Vagina (tissue), 2 donors: Measurements from ENCODE around the gene ITM2C. TPM values are rescaled to one million over a fixed set of nuclear protein-coding genes. Genes with fewer than 3 reads are reported as not detected.

ENCODE experiments used
- DNase-seq, 2 donors: peaks; one replicate each; pipeline ENCODE4 v3.0.0-alpha.2; 2017; ENCODE audit errors: extremely low spot score in 2 of 2
- H3K27ac ChIP-seq: fragments of 200-600 bp; sonication (generic); one replicate; pipeline ENCODE4 v1.5.1; 2019
- H3K27me3 ChIP-seq: fragments of 200-600 bp; sonication (generic); one replicate; pipeline ENCODE4 v1.5.1; 2019
- H3K36me3 ChIP-seq, 2 donors: fragments of 200-600 bp; sonication (generic); one replicate each; pipeline ENCODE4 v1.5.1; 2017 to 2019
- H3K4me1 ChIP-seq: fragments of 200-600 bp; sonication (generic); one replicate; pipeline ENCODE4 v1.5.1; 2019
- H3K4me3 ChIP-seq, 2 donors: fragments of 200-600 bp; sonication (generic); 1 replicate in 1 of 2; 2 replicates in 1 of 2; pipeline ENCODE4 v1.5.1; 2016 to 2019
- H3K9me3 ChIP-seq: fragments of 200-600 bp; sonication (generic); one replicate; pipeline ENCODE4 v1.5.1; 2019
- POLR2A ChIP-seq, 2 donors: fragments of 450-650 bp; IDR thresholded peaks; one replicate each; pipeline ENCODE4 v1.6.1; 2017; ENCODE audit warnings: antibody characterized with exemption in 2 of 2, mild to moderate bottlenecking in 2 of 2, moderate library complexity in 2 of 2
- POLR2AphosphoS5 ChIP-seq, 2 donors: sonication (generic); formaldehyde crosslinking; IDR thresholded peaks; one replicate each; pipeline ENCODE4 v1.9.0; 2017; ENCODE audit warnings: antibody characterized with exemption in 2 of 2, mild to moderate bottlenecking in 2 of 2, low read depth in 1 of 2; ENCODE audit not compliant: insufficient read depth in 1 of 2
- intact Hi-C: fragments of 100-400 bp; cut with DNase I; formaldehyde crosslinking; loops from one replicate; pipeline ENCODE4 v1.15.1; 2023
- total RNA-seq: library from RNA; depleted of rRNA; stranded (reverse); fragments of >200 nt; gene quantifications from one replicate; pipeline ENCODE4 v1.2.3, GENCODE V29; 2016
- TF ChIP-seq, protein P1 (sequence below), 3 experiments: fragments of 450-650 bp in 2 of 3; fragments of 200-600 bp in 1 of 3; sonication (generic) in 1 of 3; IDR thresholded peaks; one replicate each; pipeline ENCODE4 v1.5.1; 2017 to 2019; ENCODE audit warnings: antibody characterized with exemption in 3 of 3, mild to moderate bottlenecking in 2 of 3, moderate library complexity in 2 of 3

The ITM2C gene
- total RNA-seq, 1 donor from 2014 or later, result 86.2 TPM

DNA sequence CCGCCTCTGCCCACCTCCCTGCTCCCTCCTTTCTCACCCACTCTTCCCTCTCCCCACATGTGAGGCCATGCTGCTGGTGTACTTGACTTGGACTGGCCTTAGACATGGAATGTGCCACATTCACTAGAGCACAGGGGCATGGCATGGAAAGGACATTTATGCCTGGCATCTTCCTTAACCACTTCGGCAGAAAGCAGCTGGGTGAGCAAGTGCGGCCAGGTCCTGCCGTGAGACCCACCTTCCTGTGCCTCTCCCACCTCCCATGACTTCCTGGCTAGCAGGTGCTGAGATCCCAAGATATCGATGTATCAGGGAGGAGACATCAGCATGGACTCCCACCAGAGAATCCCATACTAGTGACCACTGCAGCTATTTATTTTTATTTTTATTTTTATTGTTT lies 47.3 kb downstream of the ITM2C start:
- DNase-seq, result no peak
- H3K4me3 ChIP-seq, result no peak overlapping the region

DNA sequence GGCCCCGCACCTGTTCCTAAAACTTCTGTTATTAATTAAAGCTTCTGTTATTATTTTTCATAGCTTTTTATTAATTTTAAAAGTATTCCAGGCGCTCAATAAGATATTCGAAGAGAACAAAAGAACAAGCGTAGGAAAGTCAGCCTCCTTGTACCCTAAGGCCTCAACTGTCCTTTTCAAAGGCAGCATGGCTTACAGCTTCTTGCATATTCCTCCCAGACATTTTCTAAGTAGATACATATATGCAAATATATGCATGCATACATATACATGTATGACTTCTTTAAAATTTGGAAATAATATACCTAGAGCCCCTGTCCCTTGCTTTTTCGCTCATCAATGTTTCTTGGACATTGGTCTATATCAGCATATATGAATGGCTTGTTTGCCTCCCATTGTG lies 48.0 kb downstream of the ITM2C start:
- DNase-seq, result no peak
- TF ChIP-seq, protein P1, sequence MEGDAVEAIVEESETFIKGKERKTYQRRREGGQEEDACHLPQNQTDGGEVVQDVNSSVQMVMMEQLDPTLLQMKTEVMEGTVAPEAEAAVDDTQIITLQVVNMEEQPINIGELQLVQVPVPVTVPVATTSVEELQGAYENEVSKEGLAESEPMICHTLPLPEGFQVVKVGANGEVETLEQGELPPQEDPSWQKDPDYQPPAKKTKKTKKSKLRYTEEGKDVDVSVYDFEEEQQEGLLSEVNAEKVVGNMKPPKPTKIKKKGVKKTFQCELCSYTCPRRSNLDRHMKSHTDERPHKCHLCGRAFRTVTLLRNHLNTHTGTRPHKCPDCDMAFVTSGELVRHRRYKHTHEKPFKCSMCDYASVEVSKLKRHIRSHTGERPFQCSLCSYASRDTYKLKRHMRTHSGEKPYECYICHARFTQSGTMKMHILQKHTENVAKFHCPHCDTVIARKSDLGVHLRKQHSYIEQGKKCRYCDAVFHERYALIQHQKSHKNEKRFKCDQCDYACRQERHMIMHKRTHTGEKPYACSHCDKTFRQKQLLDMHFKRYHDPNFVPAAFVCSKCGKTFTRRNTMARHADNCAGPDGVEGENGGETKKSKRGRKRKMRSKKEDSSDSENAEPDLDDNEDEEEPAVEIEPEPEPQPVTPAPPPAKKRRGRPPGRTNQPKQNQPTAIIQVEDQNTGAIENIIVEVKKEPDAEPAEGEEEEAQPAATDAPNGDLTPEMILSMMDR (IDR thresholded peaks at IDR 0.05), result no peak
- TF ChIP-seq POLR2AphosphoS5 (IDR thresholded peaks at IDR 0.05; ENCODE audit: insufficient read depth in 1 of 2, low read depth in 1 of 2), result no peak
- TF ChIP-seq POLR2A (IDR thresholded peaks at IDR 0.05), result no peak
- intact Hi-C loops, result no loop called here

More for the DNA sequence above, 47.3 kb downstream of the ITM2C start:
- no peaks in the 10 kb centered on the region for H3K27me3 ChIP-seq
- H3K9me3 ChIP-seq, result no peaks in the 10 kb centered on the region
- H3K4me1 ChIP-seq, result peaks cover 8% of the 10 kb centered on the region
- H3K27ac ChIP-seq, result no peak overlapping the region
- intact Hi-C loops, result no loop called here
- no peaks in the 10 kb centered on the region for H3K36me3 ChIP-seq
- TF ChIP-seq, protein P1 (IDR thresholded peaks at IDR 0.05), result no peak
- TF ChIP-seq POLR2A (IDR thresholded peaks at IDR 0.05) (no peak), POLR2AphosphoS5 (IDR thresholded peaks at IDR 0.05; ENCODE audit: insufficient read depth in 1 of 2, low read depth in 1 of 2) (no peak)

DNA sequence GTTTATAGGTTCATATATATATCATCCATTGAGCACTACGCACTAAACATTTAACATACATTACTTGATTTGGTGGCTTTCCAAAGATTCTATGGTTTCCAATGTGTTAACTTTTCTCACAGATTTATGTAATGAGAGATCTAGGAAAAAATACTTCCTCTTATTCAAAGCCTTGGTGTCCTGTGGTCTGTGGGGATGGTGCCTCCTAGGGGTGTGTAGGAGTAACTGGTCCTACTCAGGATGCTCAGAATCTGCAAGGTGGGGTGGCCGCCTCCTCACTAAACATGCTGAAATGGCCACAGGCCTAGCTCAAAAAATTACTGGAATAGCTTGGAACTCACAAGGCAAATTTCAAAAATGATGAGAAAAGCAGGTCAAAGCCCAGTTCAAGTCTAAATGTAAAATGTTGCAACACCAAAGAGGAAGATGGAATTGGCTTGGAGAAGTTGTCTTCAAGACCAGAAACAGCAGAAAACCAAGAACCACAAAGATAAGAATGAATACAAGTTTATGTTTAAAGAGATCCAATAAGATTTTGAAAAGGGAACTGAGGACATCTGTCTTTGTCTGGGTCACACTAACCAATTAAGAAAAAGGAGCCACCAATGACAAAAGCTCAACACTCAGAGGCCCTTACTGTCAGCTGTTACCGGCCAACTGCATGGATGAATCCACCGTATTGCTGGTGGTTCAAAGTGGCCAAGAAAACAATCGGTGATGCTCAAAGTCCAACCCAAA lies 48.8 kb downstream of the ITM2C start:
- intact Hi-C loops, result no loop called here
- Histone ChIP-seq H3K36me3 (no peaks in the 10 kb centered on the region), H3K27me3 (no peaks in the 10 kb centered on the region), H3K9me3 (no peaks in the 10 kb centered on the region), H3K4me3 (no peak overlapping the region), H3K4me1 (peaks cover 3% of the 10 kb centered on the region), H3K27ac (no peak overlapping the region)
- no peak for DNase-seq
- TF ChIP-seq, protein P1 (IDR thresholded peaks at IDR 0.05), result no peak
- TF ChIP-seq POLR2AphosphoS5 (IDR thresholded peaks at IDR 0.05; ENCODE audit: insufficient read depth in 1 of 2, low read depth in 1 of 2) (no peak), POLR2A (IDR thresholded peaks at IDR 0.05) (no peak)

More for the DNA sequence above, 48.0 kb downstream of the ITM2C start:
- Histone ChIP-seq H3K36me3 (no peaks in the 10 kb centered on the region), H3K9me3 (no peaks in the 10 kb centered on the region), H3K27me3 (no peaks in the 10 kb centered on the region), H3K4me3 (no peak overlapping the region), H3K4me1 (peaks cover 8% of the 10 kb centered on the region), H3K27ac (no peak overlapping the region)

DNA sequence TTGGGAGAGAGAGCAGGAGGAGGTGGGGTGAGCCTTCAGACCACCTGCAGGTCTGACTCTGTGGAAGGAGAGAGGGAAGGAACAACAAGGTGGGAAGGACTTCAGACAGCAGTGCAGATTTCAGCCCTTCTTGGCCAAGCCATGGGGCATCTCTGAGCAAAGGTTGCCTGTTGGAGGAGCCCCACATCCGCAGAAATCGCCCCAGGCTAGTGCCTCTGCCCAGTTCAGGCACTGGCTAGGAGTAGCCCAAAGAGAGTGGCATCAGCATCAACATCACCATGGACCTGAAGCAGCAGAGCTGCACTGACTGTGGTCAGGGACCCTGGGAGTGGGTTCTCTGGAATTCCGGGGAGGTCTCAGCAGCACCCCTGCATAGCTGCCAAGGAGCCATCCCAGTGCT lies 50.1 kb downstream of the ITM2C start:
- H3K4me3 ChIP-seq, result no peak overlapping the region
- no peak overlapping the region for H3K27ac ChIP-seq
- H3K27me3 ChIP-seq, result no peaks in the 10 kb centered on the region
- no peaks in the 10 kb centered on the region for H3K9me3 ChIP-seq
- no peaks in the 10 kb centered on the region for H3K36me3 ChIP-seq
- no peak for DNase-seq
- intact Hi-C loops, result no loop called here
- TF ChIP-seq, protein P1 (IDR thresholded peaks at IDR 0.05), result no peak
- TF ChIP-seq POLR2A (IDR thresholded peaks at IDR 0.05) (no peak), POLR2AphosphoS5 (IDR thresholded peaks at IDR 0.05; ENCODE audit: insufficient read depth in 1 of 2, low read depth in 1 of 2) (no peak)
- no peaks in the 10 kb centered on the region for H3K4me1 ChIP-seq

DNA sequence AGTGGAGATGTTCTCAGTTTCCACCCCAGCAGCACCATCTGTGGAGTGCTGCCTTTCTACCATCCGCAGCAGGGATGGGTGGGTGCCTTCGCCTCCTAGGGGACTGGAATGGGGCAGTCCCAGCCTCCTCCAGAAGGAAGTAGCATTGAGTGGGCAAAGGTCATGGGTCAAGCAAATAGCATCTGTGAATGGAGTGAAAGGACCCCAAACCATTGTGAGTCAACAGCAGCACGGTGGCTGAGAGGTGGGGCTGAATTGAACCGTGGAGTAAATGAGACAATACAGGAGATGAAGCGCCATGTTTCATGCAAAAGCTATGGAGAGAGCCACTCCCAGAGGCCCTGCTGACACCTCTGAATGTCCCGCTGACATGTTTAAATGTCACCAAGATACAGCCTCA lies 50.6 kb downstream of the ITM2C start:
- intact Hi-C loops, result no loop called here
- no peak for TF ChIP-seq POLR2A (IDR thresholded peaks at IDR 0.05)
- no peak for TF ChIP-seq POLR2AphosphoS5 (IDR thresholded peaks at IDR 0.05; ENCODE audit: insufficient read depth in 1 of 2, low read depth in 1 of 2)
- TF ChIP-seq, protein P1 (IDR thresholded peaks at IDR 0.05), result no peak
- H3K9me3 ChIP-seq, result no peaks in the 10 kb centered on the region
- H3K36me3 ChIP-seq, result no peaks in the 10 kb centered on the region
- H3K4me3 ChIP-seq, result no peak overlapping the region
- no peak for DNase-seq
- H3K27me3 ChIP-seq, result no peaks in the 10 kb centered on the region
- H3K27ac ChIP-seq, result no peak overlapping the region
- no peaks in the 10 kb centered on the region for H3K4me1 ChIP-seq
